Central memory CD8-positive, alpha-beta T cell (primary cell): ENCODE results near the gene SH2D6.
"Not testable (repeated sequence)": the region's sequence is repeated elsewhere in the genome, so short reads cannot be mapped to it uniquely, and the experiment has no call there.

Experiments
- ATAC-seq: fragments of 150-1000 bp; cut with Tn5 transposase; replicated peaks from 2 replicates; pipeline ENCODE4 v1.10.0; 2022; ENCODE audit warnings: mild to moderate bottlenecking, moderate FRiP score, moderate number of reproducible peaks; ENCODE audit not compliant: poor library complexity, severe bottlenecking; ENCODE audit errors: extremely low read depth
- DNase-seq, 2 donors: peaks; one replicate each; pipeline ENCODE4 v3.0.0; 2021; ENCODE audit warnings: low spot score in 2 of 2
- H3K27ac Mint-ChIP-seq: one replicate; pipeline ENCODE4 v1.8.0; 2022; ENCODE audit warnings: low read depth, mild to moderate bottlenecking, moderate library complexity, mixed read lengths
- H3K27me3 Mint-ChIP-seq: one replicate; pipeline ENCODE4 v1.8.0; 2022; ENCODE audit warnings: mixed read lengths
- H3K36me3 Mint-ChIP-seq: one replicate; pipeline ENCODE4 v1.8.0; 2022; ENCODE audit warnings: mild to moderate bottlenecking, moderate library complexity, mixed read lengths; ENCODE audit not compliant: insufficient read depth
- H3K4me1 Mint-ChIP-seq: one replicate; pipeline ENCODE4 v1.8.0; 2022; ENCODE audit warnings: mixed read lengths
- H3K4me3 Mint-ChIP-seq: one replicate; pipeline ENCODE4 v1.8.0; 2022; ENCODE audit warnings: mild to moderate bottlenecking, moderate library complexity, mixed read lengths
- H3K9me3 Mint-ChIP-seq: one replicate; pipeline ENCODE4 v1.8.0; 2022; ENCODE audit warnings: mixed read lengths

The SH2D6 gene

DNA sequence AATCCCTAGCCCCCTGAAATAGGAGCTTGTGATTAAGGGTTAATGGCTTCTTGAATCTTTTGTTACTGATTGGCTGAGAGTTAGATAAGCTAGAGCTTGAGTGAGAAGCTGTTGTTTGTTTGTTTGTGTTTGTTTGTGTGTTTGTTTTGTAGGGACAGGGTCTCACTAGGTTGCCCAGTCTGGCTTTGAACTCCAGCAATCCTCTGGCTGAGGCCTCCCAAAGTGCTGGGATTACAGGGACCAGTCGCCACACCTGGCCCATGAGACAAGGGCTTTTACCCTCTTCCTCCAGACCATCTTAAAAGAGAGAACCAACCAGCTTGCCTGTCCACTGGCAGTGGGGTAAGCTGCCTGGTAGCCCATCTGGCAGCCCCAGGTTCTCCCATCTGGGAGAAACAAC lies 58.1 kb downstream of the SH2D6 start:
- DNase-seq = no peak
- Mint-ChIP-seq H3K27me3 (peaks cover 10% of the 10 kb centered on the region), H3K4me3 (no peak overlapping the region), H3K36me3 (no peaks in the 10 kb centered on the region), H3K9me3 (no peaks in the 10 kb centered on the region), H3K27ac (no peak overlapping the region), H3K4me1 (no peaks in the 10 kb centered on the region)
- no peak for ATAC-seq

DNA sequence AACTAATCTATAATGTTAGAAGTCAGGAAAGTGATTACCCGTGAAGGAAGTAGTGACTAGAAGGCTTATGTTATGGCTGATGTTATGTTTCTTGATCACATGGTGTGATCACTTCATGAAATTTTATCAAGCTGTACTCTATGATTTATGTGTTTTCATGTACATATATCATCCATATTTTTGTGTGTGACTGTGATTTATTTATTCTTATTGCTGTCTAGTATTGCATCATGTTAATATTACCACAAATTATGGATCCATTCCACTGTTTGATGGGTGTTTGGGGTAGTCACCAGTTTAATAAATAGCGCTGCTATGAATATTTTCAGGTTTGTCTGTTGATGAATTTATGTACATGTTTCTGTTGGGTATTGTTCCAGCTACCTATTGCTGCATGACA lies 59.4 kb downstream of the SH2D6 start:
- no peak overlapping the region for H3K4me3 Mint-ChIP-seq
- no peak for DNase-seq
- ATAC-seq = no peak
- H3K4me1 Mint-ChIP-seq = no peaks in the 10 kb centered on the region
- no peaks in the 10 kb centered on the region for H3K9me3 Mint-ChIP-seq
- peaks cover 10% of the 10 kb centered on the region for H3K27me3 Mint-ChIP-seq
- no peaks in the 10 kb centered on the region for H3K36me3 Mint-ChIP-seq
- H3K27ac Mint-ChIP-seq = no peak overlapping the region

DNA sequence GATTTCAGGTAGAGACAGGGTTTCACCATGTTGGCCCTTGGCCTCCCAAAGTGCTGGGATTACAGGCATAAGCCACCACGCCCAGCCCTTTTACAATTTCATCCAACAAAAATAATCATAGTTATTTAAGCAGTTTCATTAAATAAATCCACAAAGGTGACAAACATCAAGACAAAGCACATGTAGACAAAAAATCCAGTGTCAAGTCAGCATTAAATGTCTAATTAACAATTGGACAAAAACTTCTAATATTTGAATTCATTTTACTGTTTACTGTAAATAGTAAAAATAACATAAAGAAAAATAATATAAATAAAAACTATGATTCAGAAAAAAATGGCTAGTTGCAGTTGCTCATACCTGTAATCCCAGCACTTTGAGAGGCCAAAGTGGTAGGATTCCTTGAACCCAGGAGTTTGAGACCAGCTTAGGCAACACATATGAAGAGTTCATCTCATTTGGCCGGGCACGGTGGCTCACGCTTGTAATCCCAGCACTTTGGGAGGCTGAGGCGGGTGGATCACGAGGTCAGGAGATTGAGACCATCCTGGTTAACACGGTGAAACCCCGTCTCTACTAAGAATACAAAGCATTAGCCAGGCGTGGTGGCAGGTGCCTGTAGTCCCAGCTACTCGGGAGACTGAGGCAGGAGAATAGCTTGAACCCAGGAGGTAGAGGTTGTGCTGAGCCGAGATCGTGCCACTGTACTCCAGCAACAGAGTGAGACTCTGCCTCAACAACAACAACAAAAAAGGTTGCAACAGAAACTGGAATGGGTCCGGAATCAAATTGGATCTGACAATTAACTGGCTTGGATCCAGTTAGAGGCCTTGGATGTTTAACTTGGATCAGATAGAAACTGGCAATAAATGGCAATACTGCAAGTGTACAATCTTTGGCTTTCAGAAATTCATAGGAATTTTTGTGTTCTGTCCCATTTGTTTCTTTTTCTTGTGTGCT lies 63.6 kb downstream of the SH2D6 start:
- H3K4me1 Mint-ChIP-seq = no peaks in the 10 kb centered on the region
- no peak overlapping the region for H3K4me3 Mint-ChIP-seq
- no peak for ATAC-seq
- no peak overlapping the region for H3K27ac Mint-ChIP-seq
- no peak for DNase-seq
- no peaks in the 10 kb centered on the region for H3K9me3 Mint-ChIP-seq
- no peaks in the 10 kb centered on the region for H3K27me3 Mint-ChIP-seq
- H3K36me3 Mint-ChIP-seq = no peaks in the 10 kb centered on the region

DNA sequence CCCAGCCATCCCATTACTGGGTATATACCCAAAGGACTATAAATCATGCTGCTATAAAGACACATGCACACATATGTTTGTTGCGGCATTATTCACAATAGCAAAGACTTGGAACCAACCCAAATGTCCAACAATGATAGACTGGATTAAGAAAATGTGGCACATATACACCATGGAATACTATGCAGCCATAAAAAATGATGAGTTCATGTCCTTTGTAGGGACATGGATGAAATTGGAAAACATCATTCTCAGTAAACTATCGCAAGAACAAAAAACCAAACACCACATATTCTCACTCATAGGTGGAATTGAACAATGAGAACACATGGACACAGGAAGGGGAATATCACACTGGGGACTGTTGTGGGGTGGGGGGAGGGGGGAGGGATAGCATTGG lies 66.1 kb downstream of the SH2D6 start:
- H3K36me3 Mint-ChIP-seq, DNase-seq, H3K9me3 Mint-ChIP-seq, ATAC-seq, H3K27ac Mint-ChIP-seq, H3K27me3 Mint-ChIP-seq, H3K4me3 Mint-ChIP-seq, H3K4me1 Mint-ChIP-seq: not testable (repeated sequence)

DNA sequence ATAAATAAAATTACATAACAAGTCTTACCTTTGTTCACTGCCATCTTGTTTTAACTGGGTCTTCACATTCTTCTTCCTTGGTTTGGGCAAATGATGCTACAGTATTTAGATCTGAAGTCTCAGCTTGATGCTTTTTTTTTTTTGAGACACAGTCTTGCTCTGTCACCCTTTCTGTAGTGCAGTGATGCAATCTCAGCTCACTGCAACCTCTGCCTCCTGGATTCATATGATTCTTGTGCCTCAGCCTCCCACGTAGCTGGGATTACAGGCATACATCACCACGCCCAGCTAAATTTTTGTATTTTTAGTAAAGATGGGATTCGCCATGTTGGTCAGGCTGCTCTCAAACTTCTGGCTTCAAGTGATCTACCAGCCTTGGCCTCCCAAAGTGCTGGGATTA lies 67.3 kb downstream of the SH2D6 start:
- H3K4me1 Mint-ChIP-seq = no peaks in the 10 kb centered on the region
- H3K36me3 Mint-ChIP-seq = no peaks in the 10 kb centered on the region
- no peak for ATAC-seq
- peaks cover under 1% of the 10 kb centered on the region for H3K9me3 Mint-ChIP-seq
- DNase-seq = no peak
- H3K4me3 Mint-ChIP-seq = no peak overlapping the region
- H3K27me3 Mint-ChIP-seq = no peaks in the 10 kb centered on the region
- no peak overlapping the region for H3K27ac Mint-ChIP-seq
